T-helper 2 cell treated with Interferon-gamma antibody and Interleukin-4, amounts not matched to agents 100 ng/mL and 5 ng/mL, for 36 hours (primary cell): Measurements from ENCODE around the gene AKIP1. TPM values are rescaled to one million over a fixed set of nuclear protein-coding genes. Genes with fewer than 3 reads are reported as not detected.

Source experiments
- intact Hi-C: fragments of 100-400 bp; cut with micrococcal nuclease; formaldehyde crosslinking; loops from one replicate; pipeline ENCODE4 v1.15.1; 2023
- total RNA-seq: library from RNA; stranded (reverse); gene quantifications from 2 replicates; pipeline ENCODE4 v1.2.3, GENCODE V29; 2022

The AKIP1 gene
- total RNA-seq, 1 donor from 2014 or later: 19.2 TPM

DNA sequence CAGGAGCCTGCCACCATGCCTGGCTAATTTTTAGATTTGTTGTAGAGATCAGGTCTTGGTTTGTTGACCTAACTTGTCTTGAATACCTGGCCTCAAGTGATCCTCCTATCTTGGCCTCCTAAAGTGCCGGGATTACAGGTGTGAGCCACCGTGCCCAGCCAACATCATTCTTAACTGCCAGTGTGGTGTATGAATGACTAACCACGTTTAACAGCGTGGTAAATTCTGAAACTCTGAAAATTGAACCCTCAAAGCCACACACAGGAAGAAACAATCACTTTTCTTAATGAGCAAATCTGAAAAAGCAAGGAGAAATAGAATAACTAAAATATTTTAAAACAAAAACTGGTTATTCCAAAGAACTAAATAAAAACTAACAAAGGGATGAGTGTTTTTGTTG, 45.9 kb downstream of the AKIP1 start:
- intact Hi-C loops: no loop called here

DNA sequence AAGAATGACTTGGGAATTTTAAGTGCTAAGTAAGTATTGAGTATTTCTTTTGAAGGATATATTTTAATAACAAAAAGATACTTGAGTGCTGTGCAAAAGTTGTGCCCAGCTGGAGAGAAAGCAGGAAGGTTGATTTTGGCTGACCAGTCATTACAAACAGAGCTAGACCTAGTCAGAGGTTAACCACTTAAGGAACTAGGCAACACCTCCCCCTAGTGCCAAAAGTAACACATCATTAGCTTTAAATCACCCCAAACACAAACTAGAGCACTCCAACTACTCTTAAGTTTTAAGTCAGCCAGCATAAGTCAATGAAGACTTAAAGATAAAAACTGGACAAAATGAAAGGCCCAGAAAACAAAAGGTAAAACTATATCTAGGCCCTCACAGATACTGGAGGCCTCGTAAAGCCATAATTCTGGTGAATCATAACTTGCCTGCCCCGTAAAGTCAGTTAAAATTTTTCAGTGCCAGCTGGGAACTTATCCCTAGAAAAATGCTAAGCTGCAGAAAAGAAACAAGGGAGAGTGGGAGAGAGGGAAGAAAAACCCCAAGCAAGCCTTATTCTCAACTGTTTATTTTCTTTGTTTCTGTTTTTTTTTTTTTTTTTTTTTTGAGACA, 48.7 kb downstream of the AKIP1 start:
- intact Hi-C loops: loop anchor here (1.0 to 5.0 kb wide), 4 partner anchors 45 to 972 kb away; partner anchors contain the start of gene EIF3F

DNA sequence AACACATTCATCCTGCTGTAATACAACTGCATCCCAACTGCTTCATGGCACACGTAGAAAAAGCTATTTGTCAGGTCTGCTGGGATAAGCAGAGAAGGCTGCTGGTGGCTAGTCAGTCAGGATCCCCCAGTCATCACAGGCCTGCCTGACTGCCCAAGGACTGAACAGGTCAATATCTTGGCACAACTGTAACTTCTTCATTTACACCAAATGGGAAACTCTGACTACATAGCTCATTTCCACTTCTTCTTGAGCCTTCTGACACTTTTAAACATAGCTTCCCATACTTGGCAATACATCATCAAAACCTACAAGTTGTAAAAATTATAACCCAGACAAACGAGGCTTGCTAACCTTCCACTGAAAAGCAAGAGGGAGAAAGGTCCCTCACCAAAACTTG, 50.4 kb downstream of the AKIP1 start:
- intact Hi-C loops: loop anchor here (5.0 kb wide), 2 partner anchors 301 to 974 kb away; partner anchors contain the start of gene EIF3F

DNA sequence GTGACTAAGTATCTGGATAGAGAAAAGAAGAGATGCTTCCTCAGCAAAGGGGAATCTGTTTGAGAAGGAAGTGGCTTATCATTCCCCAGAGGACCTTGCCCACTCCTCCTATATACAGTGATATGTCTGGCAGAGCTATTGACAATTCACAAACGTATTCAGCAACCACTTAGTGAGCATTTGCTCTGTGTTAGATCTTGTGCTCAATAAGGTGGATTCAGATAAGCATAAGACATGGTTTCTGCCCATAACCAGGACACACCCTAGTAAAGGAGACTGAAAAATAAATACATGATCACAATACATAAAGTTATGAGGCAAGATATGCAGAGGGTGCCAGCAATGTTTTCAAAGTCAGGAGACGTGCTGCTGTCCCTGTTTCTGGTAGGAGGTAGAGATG, 51.9 kb downstream of the AKIP1 start:
- intact Hi-C loops: loop anchor here (5.0 kb wide), 2 partner anchors 299 to 976 kb away; partner anchors contain the start of gene EIF3F

GRCh38 chr11:8963569-8964323, 52.8 kb downstream of the AKIP1 start:
- intact Hi-C loops: loop anchor here (1.0 to 5.0 kb wide), 11 partner anchors 40 to 976 kb away; partner anchors contain the start of genes AKIP1, EIF3F, RPL27A and TMEM41B

DNA sequence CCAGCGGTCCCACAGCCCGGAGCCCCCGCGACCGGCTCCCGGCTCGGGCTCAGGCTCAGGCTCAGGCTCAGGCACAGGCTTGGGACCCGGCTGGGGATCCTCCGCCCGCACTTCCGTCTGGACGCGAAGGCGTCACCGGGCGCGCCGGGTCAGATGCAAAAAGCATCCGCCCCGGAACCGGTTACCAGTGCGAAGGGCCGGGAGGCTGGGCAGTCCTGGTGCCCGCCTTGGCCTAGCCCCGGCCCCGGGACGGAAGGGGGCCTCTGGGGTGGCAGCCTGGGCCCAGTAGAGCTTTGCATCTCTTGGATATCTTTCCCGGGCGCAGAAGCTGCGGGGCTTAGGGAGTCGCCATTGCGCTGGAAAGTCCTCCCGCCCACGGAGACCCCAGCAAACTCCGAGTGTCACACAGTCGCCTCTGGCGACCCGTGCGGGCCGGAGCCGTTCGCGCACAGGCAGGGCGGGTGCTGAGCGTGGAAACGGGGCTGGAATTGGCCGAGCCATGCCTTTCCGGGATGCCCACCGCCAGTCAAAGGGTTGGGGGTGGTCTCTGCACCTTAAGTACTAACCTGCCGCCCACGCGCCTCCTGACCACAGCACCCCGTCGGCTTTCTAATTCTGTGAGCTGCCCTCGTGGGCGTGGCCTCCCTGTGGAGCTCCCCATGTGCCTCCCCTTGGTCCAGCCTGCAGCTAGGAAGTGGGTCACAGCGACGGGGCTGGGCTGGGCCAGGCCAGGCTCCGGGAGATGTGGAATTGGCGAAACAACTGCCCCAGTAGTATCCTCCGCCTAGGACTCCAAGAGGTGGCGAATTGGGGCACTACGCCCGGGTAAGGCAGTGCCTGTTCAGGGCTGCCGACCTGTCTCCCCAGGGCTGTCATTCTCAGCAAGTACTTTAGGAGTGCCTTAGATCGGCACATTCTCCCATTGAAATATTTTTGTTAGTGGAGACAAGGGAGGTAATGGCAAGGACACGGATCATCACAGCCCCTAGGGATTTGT, 53.6 kb downstream of the AKIP1 start, which contains the start of gene TMEM9B:
TSS of gene TMEM9B (minus strand) at position 119 of the 997 bp plus-strand sequence. CDS start 129 bp downstream, outside the sequence.
- intact Hi-C loops: loop anchor here (1.0 to 5.0 kb wide), 11 partner anchors 39 to 977 kb away; partner anchors contain the start of genes AKIP1, EIF3F, RPL27A and TMEM41B

- intact Hi-C loops: no loop called here
Measured at GRCh38 chr11:8967184-8967583, 56.2 kb downstream of the AKIP1 start.

Other genes starting within 250 kb of the AKIP1 start
- gene TRIM66, start 228.5 kb upstream of the AKIP1 start, total RNA-seq: 14.1 and 14.9 TPM in 2 replicates
- gene RPL27A, start 228.4 kb upstream of the AKIP1 start, total RNA-seq: 707 and 758 TPM in 2 replicates
- gene C11orf16, start 21.8 kb downstream of the AKIP1 start, total RNA-seq: not detected in 2 replicates
- gene ASCL3, start 31.8 kb downstream of the AKIP1 start, total RNA-seq: not detected in 2 replicates
- 31.8 and 32.9 TPM in 2 replicates for gene TMEM9B, start 53.3 kb downstream of the AKIP1 start, total RNA-seq
- 5.0 and 5.3 TPM in 2 replicates for gene NRIP3, start 92.8 kb downstream of the AKIP1 start, total RNA-seq
- gene SCUBE2, start 180.4 kb downstream of the AKIP1 start, total RNA-seq: 0.23 and 0.34 TPM in 2 replicates